CD4-positive, alpha-beta T cell treated with Interleukin-15 for 1 hour (primary cell): ENCODE data around the gene SP140.
"Not testable (repeated sequence)": the region's sequence is repeated elsewhere in the genome, so short reads cannot be mapped to it uniquely, and the experiment has no call there.

Experiments used
- DNase-seq: peaks from one replicate; pipeline ENCODE4 v3.0.0-alpha.2; 2020

SP140 gene

DNA sequence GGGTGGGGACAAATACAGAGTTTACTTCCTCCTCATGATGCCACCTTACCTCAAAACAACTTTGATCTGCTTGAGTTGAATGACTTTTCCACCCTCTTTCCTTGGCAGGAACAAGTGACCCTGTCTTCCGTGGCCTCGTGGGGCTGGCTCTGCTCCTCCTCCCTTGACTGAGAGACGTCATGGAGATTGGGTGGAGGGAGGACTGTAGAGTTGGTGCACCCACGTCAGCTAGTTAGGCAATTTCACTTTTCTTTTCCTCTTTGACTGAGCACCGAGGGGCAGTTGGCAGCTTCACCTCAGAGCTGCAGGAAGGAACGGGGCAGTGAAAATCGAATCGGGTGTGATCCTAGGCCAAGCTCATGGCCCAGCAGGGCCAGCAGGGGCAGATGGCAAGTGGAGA lies at the start of gene SP140:
TSS of gene SP140 (plus strand) at position 251 of the 400 bp plus-strand sequence. CDS start at position 360, 109 bp downstream.
- DNase-seq = peak; percentile 84

DNA sequence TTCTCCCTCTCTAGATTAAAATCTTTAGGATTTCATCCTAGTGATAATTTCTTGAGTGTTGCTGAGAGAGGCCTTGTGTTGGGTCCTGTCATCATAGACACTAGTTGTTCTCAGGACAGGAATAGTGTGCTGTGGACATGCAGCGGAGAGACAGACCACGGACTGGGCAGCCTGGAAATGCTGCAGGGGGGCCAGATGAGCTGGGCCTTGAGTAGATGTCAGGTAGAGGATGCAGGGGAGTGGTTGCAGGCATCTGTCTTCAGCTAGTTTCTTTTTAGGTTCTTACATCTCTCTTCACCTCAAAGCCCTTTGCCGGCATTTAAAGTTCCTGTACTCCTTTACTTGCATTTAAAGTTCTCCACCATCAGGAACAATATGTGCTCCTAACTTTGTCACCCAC lies 48.5 kb upstream of the SP140 start:
- no peak for DNase-seq

GRCh38 chr2:230178546-230179485 lies 46.7 kb upstream of the SP140 start:
- DNase-seq = no peak

GRCh38 chr2:230179907-230180306 lies 45.6 kb upstream of the SP140 start:
- DNase-seq = no peak

- DNase-seq = no peak
Observed at GRCh38 chr2:230181195-230181594, 44.3 kb upstream of the SP140 start.

DNA sequence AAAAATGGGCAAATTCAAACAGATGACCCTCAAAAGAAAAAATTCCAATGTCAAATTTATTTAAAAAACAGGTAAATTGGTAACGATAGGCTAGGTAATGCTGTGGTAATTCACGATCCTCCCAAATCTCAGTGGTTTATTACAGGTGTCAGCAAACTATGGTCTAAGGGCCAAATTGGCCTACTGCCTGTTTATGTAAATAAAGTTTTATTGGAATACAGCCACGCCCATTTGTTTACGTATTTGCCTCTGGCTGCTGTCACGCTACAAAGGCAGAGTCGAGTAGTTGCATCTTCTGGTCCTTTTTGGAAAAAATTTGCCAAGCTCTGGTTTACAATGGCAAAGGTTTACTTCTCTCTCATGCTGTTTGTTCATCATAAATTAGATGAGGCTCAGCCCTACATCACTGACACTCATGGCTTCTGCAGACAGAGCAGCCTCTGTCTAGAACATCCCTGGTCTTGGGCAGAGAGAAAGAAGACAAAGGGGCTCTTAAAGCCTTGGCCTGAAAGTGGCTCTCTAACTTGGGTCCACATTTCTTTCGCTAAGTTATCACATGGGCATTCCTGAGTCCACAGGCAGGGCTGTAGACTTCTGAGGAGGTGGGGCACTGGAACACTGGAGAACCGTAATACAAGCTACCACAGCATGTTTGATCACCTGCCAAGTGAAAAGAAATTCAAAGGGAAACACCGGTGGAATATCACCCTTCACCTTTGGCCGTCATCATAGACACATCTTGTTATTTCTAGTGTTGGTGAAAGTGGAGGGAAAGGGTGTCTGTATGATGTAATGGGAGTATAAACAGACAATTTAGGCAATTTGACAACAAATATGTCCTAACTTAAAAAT lies 40.6 kb upstream of the SP140 start:
- no peak for DNase-seq

DNA sequence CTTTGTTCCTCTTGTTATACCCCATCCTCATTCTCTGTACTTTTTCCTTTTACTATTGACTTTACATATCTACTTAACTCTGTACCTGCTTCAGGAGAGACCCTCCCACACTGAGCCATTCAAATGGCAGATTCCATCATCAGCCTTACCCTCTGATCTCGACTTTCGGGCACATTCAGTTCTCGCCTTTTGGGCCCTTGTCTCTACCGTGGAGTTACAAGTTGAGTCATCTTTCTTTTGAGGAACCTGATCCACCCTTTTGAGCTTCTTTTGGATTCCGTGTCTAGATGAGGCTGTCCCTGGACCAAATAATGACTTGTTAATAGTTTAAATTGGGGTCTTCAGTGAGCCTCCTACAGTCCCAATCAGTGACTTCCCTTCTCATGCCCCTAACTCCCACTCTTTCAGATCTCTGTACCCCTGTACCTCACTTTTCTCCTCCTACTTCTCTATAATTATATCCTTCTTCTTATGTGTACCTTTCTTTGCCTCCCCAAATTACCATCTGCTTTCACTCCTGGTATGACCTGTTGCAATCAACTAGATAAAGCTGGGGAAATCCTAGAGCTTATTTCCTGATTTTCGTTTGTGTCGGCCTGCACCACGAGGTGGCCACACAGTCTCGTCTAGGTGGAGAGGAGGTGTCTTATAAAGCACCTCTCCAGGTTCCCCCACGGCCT lies 23.0 kb upstream of the SP140 start:
- DNase-seq = peak; percentile 41

- peak; percentile 32 for DNase-seq
Observed at GRCh38 chr2:230203110-230203676, 22.3 kb upstream of the SP140 start.

DNA sequence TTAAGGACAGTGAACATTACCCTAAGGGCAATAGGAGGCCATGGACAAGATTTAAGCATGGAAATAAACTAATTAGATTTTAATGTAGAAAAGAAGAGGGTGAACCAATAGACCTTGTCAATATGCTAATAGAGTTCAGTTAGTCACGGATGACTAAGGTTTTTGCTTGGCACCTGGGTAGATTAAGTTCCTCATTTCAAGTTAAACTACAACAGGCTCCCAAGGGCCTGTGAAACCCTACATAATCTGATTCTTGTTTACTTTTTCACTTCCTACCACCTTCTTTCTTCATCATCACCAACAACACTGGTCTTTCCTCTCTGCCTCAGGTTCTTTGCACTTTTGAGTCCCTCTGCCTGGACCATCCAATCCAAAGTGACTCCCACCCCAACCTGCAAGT lies 20.5 kb upstream of the SP140 start:
- DNase-seq = no peak

DNA sequence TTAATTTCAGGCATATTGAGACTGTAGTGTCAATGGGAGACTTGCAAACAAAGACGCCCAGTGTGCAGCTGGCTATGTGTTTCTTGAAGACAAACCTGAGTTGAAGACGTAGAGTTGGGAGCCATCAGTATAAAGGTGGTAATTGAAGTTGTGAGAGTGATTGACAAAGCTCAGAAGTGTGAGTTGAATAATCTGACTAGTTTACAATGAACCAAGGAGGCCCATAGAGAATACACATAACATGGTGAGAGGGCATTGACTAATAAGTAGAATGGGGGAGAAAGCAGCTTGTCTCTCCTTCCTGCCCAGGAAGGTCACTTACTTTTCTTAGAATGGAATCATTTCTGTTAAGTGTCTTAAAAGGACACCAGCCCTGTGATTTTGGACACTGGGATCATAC lies 19.8 kb upstream of the SP140 start:
- no peak for DNase-seq

DNA sequence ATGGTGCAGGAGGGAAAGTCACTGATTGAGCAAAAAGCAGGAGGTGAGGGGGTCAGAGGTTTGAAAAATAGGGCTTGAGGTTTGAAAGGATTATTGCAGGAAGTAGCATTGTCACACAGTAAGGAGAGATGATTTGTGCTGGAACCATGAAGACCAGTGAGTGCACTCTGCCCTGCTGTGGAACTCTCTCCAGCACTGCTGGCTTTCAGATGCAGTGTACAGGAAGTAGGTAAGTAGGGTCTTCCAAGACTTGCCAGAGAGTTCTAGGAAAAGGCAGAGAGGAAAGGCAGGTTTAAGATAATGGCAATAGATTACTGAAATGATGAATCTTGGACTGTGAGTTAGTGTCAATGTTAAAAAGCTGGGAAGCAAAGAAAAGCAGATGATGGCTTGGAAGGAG lies 17.0 kb upstream of the SP140 start:
- DNase-seq = no peak

DNA sequence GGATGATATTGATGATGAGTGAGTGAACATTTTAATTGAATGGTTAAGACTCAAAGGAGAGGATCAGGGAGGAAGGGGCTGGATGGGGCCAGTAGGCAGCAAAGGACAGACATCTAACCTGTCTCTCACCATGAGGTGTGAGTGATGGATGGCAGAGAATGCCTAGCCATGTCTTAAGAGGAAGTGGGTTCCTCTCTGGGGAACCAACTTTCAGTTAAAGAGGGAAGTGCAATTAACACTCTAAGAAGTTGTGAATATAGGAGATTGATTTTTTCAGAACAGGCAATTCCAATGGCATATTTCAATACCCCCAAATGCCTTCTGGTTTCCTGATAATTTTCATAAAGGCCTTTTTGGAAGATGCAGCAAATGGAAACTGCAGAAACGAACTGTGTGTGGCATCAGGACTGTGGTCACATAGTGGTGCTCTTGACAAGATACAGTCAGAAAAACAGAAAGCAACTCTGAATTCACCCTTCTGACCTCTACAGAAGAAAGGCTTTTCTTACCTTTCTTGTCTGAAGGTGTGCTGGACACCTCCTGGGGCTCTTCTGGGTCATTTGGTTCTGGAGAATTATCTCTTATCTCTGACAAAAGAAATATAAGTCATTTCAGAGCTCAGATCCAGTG lies 16.0 kb upstream of the SP140 start:
- DNase-seq = no peak

- DNase-seq = no peak
Observed at GRCh38 chr2:230216489-230216888, 9.0 kb upstream of the SP140 start.

DNA sequence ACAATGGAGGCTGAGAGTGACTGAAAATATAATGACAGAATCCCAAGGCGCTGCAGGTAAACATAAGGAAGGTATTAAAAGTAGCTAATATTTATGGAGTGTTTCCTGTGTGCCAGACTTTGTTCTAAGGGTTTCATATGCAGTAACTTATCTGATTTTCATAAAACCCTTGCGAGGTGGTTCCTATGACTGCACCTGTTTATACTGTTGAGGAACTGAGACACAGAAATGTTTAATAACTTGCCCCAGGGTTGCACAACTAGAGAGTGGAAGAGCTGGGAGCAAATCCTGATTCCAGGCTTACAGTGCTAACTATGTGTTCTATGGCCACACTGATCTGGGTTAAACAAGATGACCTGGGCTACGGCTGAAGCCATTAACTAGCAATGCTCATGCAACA lies 8.1 kb upstream of the SP140 start:
- no peak for DNase-seq

- DNase-seq = no peak
Observed at GRCh38 chr2:230218421-230218820, 7.1 kb upstream of the SP140 start.

- DNase-seq = peak; percentile 78
Observed at GRCh38 chr2:230219419-230220331, 5.9 kb upstream of the SP140 start, which contains the start of gene SP110. TSS of gene SP110 (minus strand) at chr2:230219984. CDS start at chr2:230216927, 3,057 bp downstream.

- DNase-seq = no peak
Observed at GRCh38 chr2:230220347-230220969, 5.1 kb upstream of the SP140 start.

GRCh38 chr2:230221493-230221892 lies 4.0 kb upstream of the SP140 start:
- no peak for DNase-seq

- not testable (repeated sequence) for DNase-seq
Observed at GRCh38 chr2:230222829-230223228, 2.7 kb upstream of the SP140 start.

GRCh38 chr2:230224458-230224857 lies 1.1 kb upstream of the SP140 start:
- DNase-seq = no peak
